K562 (cell line): ENCODE data around the gene RNASEH2A. TPM values are rescaled to one million over a fixed set of nuclear protein-coding genes. Genes with fewer than 3 reads are reported as not detected.

ENCODE experiments used
- BRD9 ChIP-seq: fragments of 450-650 bp; IDR thresholded peaks from 2 replicates; pipeline ENCODE4 v1.6.1; 2018; ENCODE audit warnings: low read depth; ENCODE audit not compliant: partially characterized antibody
- BRF1 ChIP-seq: IDR thresholded peaks from 3 replicates; pipeline ENCODE4 v1.6.1; 2011; ENCODE audit warnings: borderline replicate concordance, mild to moderate bottlenecking; ENCODE audit not compliant: insufficient read length; ENCODE audit errors: extremely low read depth
- CBX8 ChIP-seq: fragments of 200-600 bp; sonication (generic); IDR thresholded peaks from 2 replicates; pipeline ENCODE4 v1.6.1; 2012; ENCODE audit warnings: borderline replicate concordance, mixed run types, low read depth, mild to moderate bottlenecking, moderate library complexity, mixed read lengths, low read length, control low read depth, inconsistent platforms; ENCODE audit not compliant: poor library complexity, severe bottlenecking; ENCODE audit errors: extremely low read depth
- ELF2 ChIP-seq: fragments of 250-450 bp; sonication (Bioruptor Pico); IDR thresholded peaks from 2 replicates; pipeline ENCODE4 v1.5.0; 2021; ENCODE audit warnings: mild to moderate bottlenecking
- FUS ChIP-seq: fragments of 200-400 bp; formaldehyde crosslinking; optimal IDR thresholded peaks from 2 replicates; pipeline ENCODE3; 2017; ENCODE audit warnings: low read depth, low read length
- HEY1 ChIP-seq: fragments of 250-450 bp; sonication (Bioruptor Pico); IDR thresholded peaks from 2 replicates; pipeline ENCODE4 v1.5.0; 2020; ENCODE audit warnings: mild to moderate bottlenecking, moderate library complexity, borderline replicate concordance
- MEF2D ChIP-seq: conservative IDR thresholded peaks from 2 replicates; pipeline ENCODE4 v1.6.1; 2016; ENCODE audit warnings: low read depth, missing genetic modification characterization, missing compliant biosample characterization
- MTA2 ChIP-seq: fragments of 450-650 bp; IDR thresholded peaks from 2 replicates; pipeline ENCODE4 v1.6.1; 2016; ENCODE audit warnings: low read depth
- NKRF ChIP-seq: fragments of 450-650 bp; IDR thresholded peaks from 2 replicates; pipeline ENCODE4 v1.6.1; 2016; ENCODE audit warnings: borderline replicate concordance
- NR2C2 ChIP-seq, 2 experiments: fragments of 200-800 bp in 1 of 2; sonication (Bioruptor generic) in 1 of 2; sonication (generic) in 1 of 2; formaldehyde crosslinking in 1 of 2; IDR thresholded peaks; 2 replicates each; pipeline versions ENCODE4 v1.6.1 to v1.8.0; 2016 to 2022; ENCODE audit warnings: mild to moderate bottlenecking in 1 of 2, missing compliant biosample characterization in 1 of 2, missing genetic modification characterization in 1 of 2, missing genetic modification reagents in 1 of 2
- PCBP1 ChIP-seq: fragments of 200-400 bp; formaldehyde crosslinking; IDR thresholded peaks from 2 replicates; pipeline ENCODE4 v1.6.1; 2018; ENCODE audit warnings: mild to moderate bottlenecking, low read depth, low read length; ENCODE audit not compliant: poor library complexity, severe bottlenecking
- SMARCA5 ChIP-seq: fragments of 450-650 bp; IDR thresholded peaks from 2 replicates; pipeline ENCODE4 v1.6.1; 2016
- XRCC3 ChIP-seq: fragments of 450-650 bp; IDR thresholded peaks from 2 replicates; pipeline ENCODE4 v1.6.1; 2017; ENCODE audit warnings: mild to moderate bottlenecking, moderate library complexity
- ZC3H11A ChIP-seq: IDR thresholded peaks from 2 replicates; pipeline ENCODE4 v1.6.1; 2012; ENCODE audit warnings: low read depth, low read length, improper control_type of control experiment
- ZNF133 ChIP-seq: fragments of 250-450 bp; sonication (Bioruptor Pico); IDR thresholded peaks from 2 replicates; pipeline ENCODE4 v1.4.0; 2020; ENCODE audit warnings: mild to moderate bottlenecking
- ZNF3 ChIP-seq: fragments of 250-450 bp; sonication (Bioruptor Pico); IDR thresholded peaks from 2 replicates; pipeline ENCODE4 v1.5.0; 2021; ENCODE audit warnings: mild to moderate bottlenecking, moderate library complexity
- ZNF395 ChIP-seq: fragments of 200-800 bp; sonication (Bioruptor generic); IDR thresholded peaks from 2 replicates; pipeline ENCODE4 v1.6.1; 2017; ENCODE audit warnings: missing genetic modification characterization, missing compliant biosample characterization
- polyA plus RNA-seq, 8 experiments: library from polyadenylated mRNA; depleted of rRNA in 4 of 8; stranded (reverse) in 5 of 8; unstranded in 3 of 8; fragments of >200 nt; fragmentation: Nextera tagmentation in 2 of 8; fragmentation: Illumina TruSeq in 1 of 8; extraction: Ambion mirVana in 2 of 8; extraction: Trizol in 1 of 8; gene quantifications; 2 replicates each; pipeline versions ENCODE4 v1.2.1 to v1.2.3, GENCODE V29; 2011 to 2014; ENCODE audit warnings: inconsistent platforms in 1 of 8, missing spikeins in 1 of 8
- total RNA-seq, 7 experiments: library from RNA; depleted of rRNA in 6 of 7; stranded (reverse); fragments of >200 nt in 6 of 7; fragmentation: Illumina TruSeq in 2 of 7; extraction: Trizol in 2 of 7; gene quantifications; 2 replicates each; pipeline versions ENCODE4 v1.2.1 to v1.2.3, GENCODE V29; 2011 to 2021; ENCODE audit warnings: low replicate concordance in 1 of 7
- TF ChIP-seq, protein P1 (sequence below): sonication (generic); formaldehyde crosslinking; IDR thresholded peaks from 2 replicates; pipeline ENCODE4 v1.9.0; 2022; ENCODE audit warnings: mild to moderate bottlenecking, missing genetic modification reagents
- TF ChIP-seq, protein P2 (sequence below): fragments of 450-650 bp; IDR thresholded peaks from 2 replicates; pipeline ENCODE4 v1.6.1; 2017; ENCODE audit warnings: antibody characterized with exemption, mild to moderate bottlenecking

The RNASEH2A gene
- total and polyA plus RNA-seq, 9 of the 15 experiments (the other 6 are each of a cell fraction or from before 2014, with no cell fraction given) = 22.3 to 78.0 (median 61.7) TPM

- no peak for TF ChIP-seq PCBP1
- no peak for TF ChIP-seq ELF2 (CRISPR knock-in tag)
- no peak for TF ChIP-seq CBX8
- TF ChIP-seq SMARCA5 = no peak
- peak; percentile 90 for TF ChIP-seq NR2C2 (CRISPR knock-in tag; IDR thresholded peaks at IDR 0.05)
- TF ChIP-seq NR2C2 (tag; IDR thresholded peaks at IDR 0.05) = peak; percentile 89
- no peak for TF ChIP-seq BRD9
- no peak for TF ChIP-seq ZNF3
- no peak for TF ChIP-seq ZC3H11A
- TF ChIP-seq ZNF395 (CRISPR knock-in tag) = peak; percentile 51; the same call in 1 of the 2 replicates
- TF ChIP-seq FUS = peak; percentile 64
- TF ChIP-seq, protein P1, sequence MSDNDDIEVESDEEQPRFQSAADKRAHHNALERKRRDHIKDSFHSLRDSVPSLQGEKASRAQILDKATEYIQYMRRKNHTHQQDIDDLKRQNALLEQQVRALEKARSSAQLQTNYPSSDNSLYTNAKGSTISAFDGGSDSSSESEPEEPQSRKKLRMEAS (CRISPR knock-in tag) = peak; percentile 91
- TF ChIP-seq BRF1 = no peak
- no peak for TF ChIP-seq XRCC3
- no peak for TF ChIP-seq HEY1 (CRISPR knock-in tag)
- TF ChIP-seq MEF2D (tag) = no peak
- no peak for TF ChIP-seq MTA2
- TF ChIP-seq, protein P2, sequence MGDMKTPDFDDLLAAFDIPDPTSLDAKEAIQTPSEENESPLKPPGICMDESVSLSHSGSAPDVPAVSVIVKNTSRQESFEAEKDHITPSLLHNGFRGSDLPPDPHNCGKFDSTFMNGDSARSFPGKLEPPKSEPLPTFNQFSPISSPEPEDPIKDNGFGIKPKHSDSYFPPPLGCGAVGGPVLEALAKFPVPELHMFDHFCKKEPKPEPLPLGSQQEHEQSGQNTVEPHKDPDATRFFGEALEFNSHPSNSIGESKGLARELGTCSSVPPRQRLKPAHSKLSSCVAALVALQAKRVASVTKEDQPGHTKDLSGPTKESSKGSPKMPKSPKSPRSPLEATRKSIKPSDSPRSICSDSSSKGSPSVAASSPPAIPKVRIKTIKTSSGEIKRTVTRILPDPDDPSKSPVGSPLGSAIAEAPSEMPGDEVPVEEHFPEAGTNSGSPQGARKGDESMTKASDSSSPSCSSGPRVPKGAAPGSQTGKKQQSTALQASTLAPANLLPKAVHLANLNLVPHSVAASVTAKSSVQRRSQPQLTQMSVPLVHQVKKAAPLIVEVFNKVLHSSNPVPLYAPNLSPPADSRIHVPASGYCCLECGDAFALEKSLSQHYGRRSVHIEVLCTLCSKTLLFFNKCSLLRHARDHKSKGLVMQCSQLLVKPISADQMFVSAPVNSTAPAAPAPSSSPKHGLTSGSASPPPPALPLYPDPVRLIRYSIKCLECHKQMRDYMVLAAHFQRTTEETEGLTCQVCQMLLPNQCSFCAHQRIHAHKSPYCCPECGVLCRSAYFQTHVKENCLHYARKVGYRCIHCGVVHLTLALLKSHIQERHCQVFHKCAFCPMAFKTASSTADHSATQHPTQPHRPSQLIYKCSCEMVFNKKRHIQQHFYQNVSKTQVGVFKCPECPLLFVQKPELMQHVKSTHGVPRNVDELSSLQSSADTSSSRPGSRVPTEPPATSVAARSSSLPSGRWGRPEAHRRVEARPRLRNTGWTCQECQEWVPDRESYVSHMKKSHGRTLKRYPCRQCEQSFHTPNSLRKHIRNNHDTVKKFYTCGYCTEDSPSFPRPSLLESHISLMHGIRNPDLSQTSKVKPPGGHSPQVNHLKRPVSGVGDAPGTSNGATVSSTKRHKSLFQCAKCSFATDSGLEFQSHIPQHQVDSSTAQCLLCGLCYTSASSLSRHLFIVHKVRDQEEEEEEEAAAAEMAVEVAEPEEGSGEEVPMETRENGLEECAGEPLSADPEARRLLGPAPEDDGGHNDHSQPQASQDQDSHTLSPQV = peak; percentile 66; the same call in 1 of the 2 replicates
- peak; percentile 68 for TF ChIP-seq NKRF
- TF ChIP-seq ZNF133 (CRISPR knock-in tag) = 0 out of 2 replicates have a peak, but pooled peaks have one; percentile 20
Observed at GRCh38 chr19:12792051-12792852, 14.1 kb upstream of the RNASEH2A start (continued).
